NCI-H748 treated with DMSO at 0.1 percent for 48 hours (cell line): ENCODE results near the gene FAM181A.
A peak's percentile ranks its signal among the peaks of the same experiment; 100 is the strongest.

Experiments
- DNase-seq: peaks from one replicate; lab custom pipeline; 2025; lab: John Stamatoyannopoulos, UW

The FAM181A gene

GRCh38 chr14:93929048-93929535 lies 1.9 kb downstream of the FAM181A start:
- DNase-seq, result no peak

GRCh38 chr14:93929657-93930056 lies 2.5 kb downstream of the FAM181A start:
- DNase-seq, result no peak

DNA sequence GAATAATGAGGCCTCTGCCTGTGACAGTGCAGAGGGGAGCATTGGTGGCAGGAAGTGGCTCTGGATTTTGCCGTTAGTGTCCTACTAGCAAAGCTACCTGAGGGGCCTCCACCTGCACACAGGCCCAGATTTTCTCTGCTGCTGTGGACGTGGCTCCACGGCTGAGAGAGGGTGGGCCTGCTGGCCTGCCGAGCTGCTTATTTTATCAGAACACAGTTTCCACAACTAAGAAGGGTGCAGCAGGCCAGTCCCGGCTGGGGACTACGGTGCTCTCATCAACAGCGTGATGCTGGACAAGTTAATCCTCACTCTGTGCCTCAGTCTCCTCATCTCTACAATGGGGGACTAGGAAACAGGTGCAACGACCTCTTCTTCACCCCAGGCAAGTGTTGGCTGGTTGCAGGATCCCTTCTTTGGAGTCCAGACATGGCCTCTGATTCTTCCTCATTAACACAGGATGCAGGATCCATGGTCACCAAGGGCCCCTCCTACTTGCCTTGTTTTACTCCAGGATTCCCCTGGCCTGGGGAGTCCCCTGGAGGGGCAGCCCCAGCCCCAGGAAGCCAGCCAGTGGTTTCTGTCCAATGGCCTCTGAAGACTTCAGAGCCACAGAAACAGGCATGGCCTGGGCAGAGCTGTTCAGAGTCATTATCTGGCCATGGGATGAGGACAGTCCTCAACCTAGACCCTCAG lies 3.3 kb downstream of the FAM181A start:
- DNase-seq, result no peak

- DNase-seq, result no peak
Observed at GRCh38 chr14:93930989-93931307, 3.8 kb downstream of the FAM181A start.

GRCh38 chr14:93932642-93933041 lies 5.5 kb downstream of the FAM181A start:
- no peak for DNase-seq

DNA sequence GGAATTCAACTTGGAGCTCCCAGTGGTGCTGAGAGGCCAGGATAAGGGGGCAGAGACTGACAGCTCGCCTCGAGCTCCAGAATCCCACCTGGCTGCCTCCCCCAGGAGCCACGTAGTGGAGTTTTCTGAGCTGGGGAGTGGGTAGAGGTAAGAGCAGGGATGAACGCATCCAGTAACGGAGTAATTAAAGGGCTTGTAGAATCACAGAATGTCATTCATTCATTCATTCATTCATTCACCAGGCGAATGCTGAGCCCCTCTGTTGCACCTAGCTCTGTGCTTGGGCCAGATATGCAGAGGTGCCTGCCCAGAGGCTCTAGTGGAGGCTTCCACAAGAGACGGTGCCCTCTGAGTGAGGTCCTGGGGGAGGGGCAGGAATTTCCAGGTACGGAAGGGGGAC lies 8.1 kb downstream of the FAM181A start:
- no peak for DNase-seq

GRCh38 chr14:93936245-93936644 lies 9.1 kb downstream of the FAM181A start:
- DNase-seq, result peak; percentile 66

DNA sequence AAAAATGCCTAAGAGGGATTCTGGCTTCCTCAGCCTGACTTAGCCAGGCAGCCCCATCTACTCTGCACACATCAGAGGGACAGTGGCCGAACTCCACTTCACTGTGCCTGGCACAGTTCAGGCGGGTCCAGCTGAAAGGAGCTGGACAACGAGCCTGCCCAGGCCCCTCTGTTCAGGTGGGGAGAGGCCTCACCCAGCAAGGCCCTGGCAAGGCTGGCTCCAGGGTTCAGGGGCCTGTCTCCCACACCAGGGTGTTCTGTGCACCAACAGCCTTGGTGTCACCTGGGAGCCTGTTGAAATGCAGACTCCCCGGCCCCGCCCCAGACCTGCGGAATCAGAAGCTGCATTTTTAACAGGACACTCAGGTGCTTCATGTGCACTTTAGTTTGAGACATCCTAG lies 9.8 kb downstream of the FAM181A start:
- no peak for DNase-seq

- no peak for DNase-seq
Observed at GRCh38 chr14:93937519-93937918, 10.4 kb downstream of the FAM181A start.

GRCh38 chr14:93938751-93939303 lies 11.7 kb downstream of the FAM181A start:
- DNase-seq, result no peak

DNA sequence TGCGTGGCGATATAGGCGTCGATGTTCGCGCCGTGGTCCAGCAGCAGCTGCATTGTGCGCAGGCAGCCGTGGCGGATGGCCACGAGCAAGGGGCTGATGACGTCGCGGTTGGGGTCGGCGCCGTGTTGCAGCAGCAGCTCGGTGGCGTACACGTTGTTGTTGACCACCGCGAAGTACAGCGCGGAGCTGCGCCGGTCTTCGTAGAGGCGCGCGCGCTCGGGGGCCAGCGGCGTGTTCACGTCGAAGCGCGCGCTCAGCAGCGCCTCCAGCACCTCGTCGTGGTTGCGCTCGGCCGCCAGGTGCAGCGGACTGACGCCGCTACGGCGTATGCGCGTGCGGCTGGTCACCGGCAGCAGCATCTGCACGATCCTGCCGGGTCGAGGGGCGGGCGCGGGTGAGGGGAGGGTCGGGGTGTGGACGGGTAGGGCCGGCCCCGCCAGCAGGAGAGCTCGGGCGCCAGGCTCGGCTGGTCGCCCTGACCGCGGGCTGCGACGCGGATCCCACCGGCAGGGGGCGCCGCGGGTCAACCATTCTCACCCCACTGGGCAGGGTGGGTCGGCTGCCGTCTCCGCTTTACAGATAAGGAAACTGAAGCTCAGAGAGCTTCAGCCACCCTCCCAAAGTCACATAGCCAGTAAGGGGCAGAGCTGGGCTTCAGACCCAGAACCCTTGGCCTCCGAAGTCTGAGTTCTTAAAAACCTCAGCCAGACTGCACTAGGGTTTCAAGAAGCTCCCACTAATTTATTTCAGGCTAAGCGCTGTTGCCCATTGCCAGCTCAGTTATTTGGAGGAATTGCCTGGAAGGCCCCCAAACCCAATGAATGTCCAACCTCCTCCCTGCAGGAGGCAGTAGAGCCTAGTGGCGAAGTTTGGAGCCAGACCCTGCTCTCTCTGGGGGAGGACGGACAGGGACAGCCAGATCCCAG lies 12.4 kb downstream of the FAM181A start:
- peak; percentile 75 for DNase-seq

- no peak for DNase-seq
Observed at GRCh38 chr14:93940437-93940836, 13.3 kb downstream of the FAM181A start.

- peak; percentile 94 for DNase-seq
Observed at GRCh38 chr14:93941293-93941910, 14.3 kb downstream of the FAM181A start.

- DNase-seq, result no peak
Observed at GRCh38 chr14:93943052-93943451, 15.9 kb downstream of the FAM181A start.

- no peak for DNase-seq
Observed at GRCh38 chr14:93943930-93944329, 16.8 kb downstream of the FAM181A start.

- DNase-seq, result no peak
Observed at GRCh38 chr14:93944348-93945069, 17.4 kb downstream of the FAM181A start.

- no peak for DNase-seq
Observed at GRCh38 chr14:93945070-93945399, 17.9 kb downstream of the FAM181A start.

GRCh38 chr14:93946104-93946503 lies 19.0 kb downstream of the FAM181A start:
- DNase-seq, result no peak

GRCh38 chr14:93946541-93947090 lies 19.5 kb downstream of the FAM181A start:
- DNase-seq, result no peak

DNA sequence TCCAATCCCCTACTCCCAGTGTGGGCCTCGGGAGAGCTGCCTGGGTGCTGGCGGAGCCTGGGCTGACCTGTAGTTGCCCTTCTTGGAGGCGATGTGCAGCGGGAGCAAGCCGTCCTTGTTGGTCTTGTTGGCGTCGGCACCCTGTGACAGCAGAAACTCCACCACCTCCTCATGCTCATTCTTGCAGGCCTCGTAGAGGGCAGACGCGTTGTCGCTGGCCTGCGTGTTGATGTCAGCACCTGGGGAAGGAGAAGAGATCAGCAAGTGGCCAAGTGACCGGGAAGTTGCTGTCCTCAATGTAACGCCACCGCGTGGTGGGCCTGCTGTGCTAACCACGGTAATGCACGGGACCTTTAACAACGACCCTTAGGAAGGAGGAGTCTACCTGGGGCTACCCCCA lies 20.1 kb downstream of the FAM181A start:
- no peak for DNase-seq

- DNase-seq, result no peak
Observed at GRCh38 chr14:93949511-93950075, 22.4 kb downstream of the FAM181A start.
